Cardiac fibroblast (primary cell): ENCODE measurements around the gene MRPL20.
"Not testable (repeated sequence)": the region's sequence is repeated elsewhere in the genome, so short reads cannot be mapped to it uniquely, and the experiment has no call there.

ENCODE experiments used
- DNase-seq, 2 donors: peaks; one replicate each; pipeline versions ENCODE4 v3.0.0 to v3.0.0-alpha.2; 2010; ENCODE audit warnings: low read depth in 2 of 2
- H3K4me3 ChIP-seq, 2 donors: replicated peaks in 1 of 2; 1 replicate in 1 of 2; 2 replicates in 1 of 2; pipeline ENCODE4 v1.5.1; 2011; ENCODE audit warnings: low read depth in 2 of 2, low read length in 2 of 2, mild to moderate bottlenecking in 2 of 2, moderate library complexity in 1 of 2
- TF ChIP-seq, protein P1 (sequence below): IDR thresholded peaks from one replicate; pipeline ENCODE4 v1.5.1; 2011; ENCODE audit warnings: low read depth, mild to moderate bottlenecking, low read length, inconsistent platforms

The MRPL20 gene

DNA sequence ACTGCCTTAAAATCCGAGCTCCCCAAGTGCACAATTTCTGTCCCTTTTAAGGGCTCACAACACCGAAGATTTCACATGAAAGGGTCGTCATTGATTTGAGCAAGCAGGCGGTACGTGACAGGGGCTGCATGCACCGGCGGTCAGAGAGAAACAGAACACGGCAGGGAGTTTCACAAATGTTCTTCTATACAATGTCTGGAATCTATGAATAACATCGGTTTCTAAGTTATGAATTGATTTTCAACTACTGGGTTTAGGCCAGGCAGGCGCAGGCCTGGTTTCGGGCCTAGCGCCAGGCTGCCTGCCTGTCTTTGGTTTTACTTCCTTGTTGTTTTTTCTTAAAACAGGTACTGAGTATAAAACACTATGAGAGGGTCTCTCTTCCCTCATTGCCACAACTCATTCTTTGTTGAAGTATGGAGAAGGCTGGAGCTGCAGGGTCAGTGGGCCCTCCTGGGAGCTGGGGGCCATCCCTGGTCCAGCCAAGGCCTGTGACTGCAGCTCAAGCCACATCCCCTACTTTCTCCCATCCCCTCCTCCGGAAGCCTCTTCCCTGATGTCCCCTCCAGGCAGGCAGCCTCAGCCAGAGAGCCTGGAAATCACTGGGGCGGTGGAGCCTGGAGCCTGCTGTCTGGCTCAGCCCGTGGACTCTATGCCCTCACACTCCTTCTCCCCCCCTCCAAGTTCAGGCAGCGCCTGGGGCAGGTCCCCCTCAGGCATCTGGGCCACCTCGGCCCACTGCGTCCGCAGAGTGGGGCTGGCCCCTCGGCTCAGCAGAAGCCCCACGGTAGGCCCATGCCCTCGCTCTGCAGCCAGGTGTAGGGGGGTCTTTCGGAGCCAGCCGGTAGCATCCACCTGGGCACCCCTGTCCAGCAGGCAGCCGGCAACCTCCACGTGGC is 11.6 kb upstream of the MRPL20 start:
- no peak overlapping the region for H3K4me3 ChIP-seq
- TF ChIP-seq, protein P1, sequence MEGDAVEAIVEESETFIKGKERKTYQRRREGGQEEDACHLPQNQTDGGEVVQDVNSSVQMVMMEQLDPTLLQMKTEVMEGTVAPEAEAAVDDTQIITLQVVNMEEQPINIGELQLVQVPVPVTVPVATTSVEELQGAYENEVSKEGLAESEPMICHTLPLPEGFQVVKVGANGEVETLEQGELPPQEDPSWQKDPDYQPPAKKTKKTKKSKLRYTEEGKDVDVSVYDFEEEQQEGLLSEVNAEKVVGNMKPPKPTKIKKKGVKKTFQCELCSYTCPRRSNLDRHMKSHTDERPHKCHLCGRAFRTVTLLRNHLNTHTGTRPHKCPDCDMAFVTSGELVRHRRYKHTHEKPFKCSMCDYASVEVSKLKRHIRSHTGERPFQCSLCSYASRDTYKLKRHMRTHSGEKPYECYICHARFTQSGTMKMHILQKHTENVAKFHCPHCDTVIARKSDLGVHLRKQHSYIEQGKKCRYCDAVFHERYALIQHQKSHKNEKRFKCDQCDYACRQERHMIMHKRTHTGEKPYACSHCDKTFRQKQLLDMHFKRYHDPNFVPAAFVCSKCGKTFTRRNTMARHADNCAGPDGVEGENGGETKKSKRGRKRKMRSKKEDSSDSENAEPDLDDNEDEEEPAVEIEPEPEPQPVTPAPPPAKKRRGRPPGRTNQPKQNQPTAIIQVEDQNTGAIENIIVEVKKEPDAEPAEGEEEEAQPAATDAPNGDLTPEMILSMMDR: no peak

DNA sequence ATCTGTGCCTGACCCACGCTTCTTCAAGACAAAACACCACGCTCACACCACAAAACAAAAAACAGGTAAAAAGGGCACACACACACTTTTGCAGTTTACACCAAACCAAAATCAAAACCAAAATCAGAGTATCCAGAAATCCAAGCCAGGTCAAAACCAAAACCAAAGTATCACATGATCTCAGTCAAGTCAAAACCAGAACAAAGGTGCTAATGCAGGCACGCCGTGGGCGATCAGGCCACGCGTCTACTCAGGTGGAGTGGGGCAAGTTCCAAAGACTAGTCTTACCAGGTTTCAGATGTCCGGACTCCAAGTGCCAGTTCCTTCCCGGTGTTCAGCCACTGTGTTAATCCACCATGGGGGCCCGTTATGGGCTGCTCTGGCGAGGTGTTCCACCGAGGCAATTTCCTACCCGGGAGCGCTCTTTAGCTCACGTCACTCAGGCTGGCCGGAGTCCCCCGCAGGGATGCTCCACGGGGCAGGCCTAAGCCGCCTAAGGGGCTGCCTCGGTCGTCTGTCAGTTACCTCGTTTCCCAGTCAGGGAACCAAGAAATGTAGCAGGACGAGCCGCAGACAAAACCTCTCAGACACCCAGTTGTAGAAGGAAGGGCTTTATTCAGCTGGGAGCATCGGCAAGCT is 10.9 kb upstream of the MRPL20 start:
- H3K4me3 ChIP-seq: not testable (repeated sequence)

More for the DNA sequence above, 11.6 kb upstream of the MRPL20 start:
- no peak for DNase-seq

DNA sequence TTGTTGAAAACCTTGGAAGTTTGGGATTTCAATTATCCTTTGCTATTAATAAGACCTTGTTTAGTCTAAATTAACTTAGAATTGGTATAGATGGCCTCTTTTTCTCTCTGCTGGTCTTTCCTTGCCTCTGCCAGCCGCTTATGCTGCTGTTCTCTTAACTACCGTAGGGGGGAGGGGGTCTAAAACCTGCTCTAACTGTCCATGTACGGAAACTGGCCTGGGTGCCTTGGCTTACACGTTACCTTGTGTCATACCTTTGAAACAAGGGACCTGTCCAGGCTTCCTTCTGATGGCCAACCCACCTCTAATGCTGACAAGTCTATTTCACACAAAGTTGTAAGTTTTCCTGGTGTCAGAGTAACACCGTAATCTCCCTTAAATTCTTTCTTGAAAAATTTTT is 10.3 kb upstream of the MRPL20 start:
- H3K4me3 ChIP-seq, DNase-seq: not testable (repeated sequence)

More for the DNA sequence above, 10.9 kb upstream of the MRPL20 start:
- DNase-seq: not testable (repeated sequence)

DNA sequence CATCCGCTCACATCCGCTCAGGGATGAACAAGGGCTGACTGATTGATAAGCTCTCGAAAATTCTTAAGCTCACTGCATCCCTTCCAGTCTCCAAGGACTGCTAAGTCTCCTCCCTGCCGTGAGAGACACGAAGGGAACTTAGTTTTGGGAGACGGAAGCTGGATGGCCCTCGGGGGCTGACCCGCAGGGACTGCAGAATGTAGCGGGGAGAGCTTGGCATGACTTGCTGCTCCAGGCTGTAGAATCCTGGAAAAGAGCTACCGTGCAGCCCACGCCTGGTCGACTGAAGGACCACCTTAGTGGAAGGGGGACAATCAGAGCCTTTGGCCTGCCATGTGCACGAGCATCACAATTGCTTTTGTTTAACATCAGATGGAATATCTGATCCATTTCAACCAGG is 8.7 kb upstream of the MRPL20 start:
- no peak overlapping the region for H3K4me3 ChIP-seq
- no peak for DNase-seq
- TF ChIP-seq, protein P1: no peak

DNA sequence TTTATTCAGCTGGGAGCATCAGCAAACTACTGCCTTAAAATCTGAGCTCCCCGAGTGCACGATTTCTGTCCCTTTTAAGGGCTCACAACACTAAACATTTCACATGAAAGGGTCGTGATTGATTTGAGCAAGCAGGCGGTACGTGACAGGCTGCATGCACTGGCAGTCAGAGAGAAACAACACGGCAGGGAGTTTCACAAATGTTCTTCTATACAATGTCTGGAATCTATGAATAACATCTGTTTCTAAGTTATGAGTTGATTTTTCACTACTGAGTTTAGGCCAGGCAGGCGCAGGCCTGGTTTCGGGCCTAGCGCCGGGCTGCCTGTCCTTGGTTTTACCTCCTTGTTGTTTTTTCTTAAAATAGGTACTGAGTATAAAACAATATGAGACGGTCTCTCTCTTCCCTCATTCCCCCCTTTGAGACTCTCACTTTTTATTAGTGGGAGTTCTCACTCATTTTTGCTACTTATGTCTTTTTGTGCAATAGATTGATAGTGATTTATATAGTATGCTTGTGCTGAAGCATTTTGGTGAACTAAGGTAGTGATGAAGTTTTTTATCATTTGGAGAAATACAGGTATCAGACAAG is 5.3 kb upstream of the MRPL20 start:
- H3K4me3 ChIP-seq, DNase-seq: not testable (repeated sequence)

DNA sequence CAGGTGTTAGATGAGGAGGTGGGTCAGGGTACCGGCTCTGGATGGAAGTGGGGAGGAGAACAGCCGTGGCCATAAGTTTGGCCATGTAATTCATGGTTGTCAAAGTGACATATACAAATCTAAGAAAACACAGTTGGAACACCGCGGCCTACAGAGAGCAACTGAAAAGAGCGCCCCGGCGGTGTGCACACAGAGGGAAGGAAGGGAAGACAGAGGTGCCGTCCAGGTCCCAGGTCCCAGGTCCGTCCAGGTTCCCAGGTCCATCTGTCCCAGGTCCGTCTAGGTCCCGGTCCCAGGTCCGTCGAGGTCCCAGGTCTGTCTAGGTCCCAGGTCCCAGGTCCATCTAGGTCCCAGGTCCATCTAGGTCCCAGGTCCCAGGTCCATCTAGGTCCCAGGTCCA is 4.5 kb upstream of the MRPL20 start:
- no peak overlapping the region for H3K4me3 ChIP-seq
- TF ChIP-seq, protein P1: no peak
- no peak for DNase-seq

DNA sequence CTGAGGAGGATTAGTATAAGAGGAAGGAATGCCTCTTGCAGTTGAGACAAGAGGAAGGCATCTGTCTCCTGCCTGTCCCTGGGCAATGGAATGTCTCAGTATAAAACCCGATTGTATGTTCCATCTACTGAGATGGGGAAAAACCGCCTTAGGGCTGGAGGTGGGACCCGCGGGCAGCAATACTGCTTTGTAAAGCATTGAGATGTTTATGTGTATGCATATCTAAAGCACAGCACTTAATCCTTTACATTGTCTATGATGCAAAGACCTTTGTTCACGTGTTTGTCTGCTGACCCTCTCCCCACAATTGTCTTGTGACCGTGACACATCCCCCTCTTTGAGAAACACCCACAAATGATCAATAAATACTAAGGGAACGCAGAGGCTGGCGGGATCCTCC is 3.1 kb upstream of the MRPL20 start:
- not testable (repeated sequence) for DNase-seq, H3K4me3 ChIP-seq

DNA sequence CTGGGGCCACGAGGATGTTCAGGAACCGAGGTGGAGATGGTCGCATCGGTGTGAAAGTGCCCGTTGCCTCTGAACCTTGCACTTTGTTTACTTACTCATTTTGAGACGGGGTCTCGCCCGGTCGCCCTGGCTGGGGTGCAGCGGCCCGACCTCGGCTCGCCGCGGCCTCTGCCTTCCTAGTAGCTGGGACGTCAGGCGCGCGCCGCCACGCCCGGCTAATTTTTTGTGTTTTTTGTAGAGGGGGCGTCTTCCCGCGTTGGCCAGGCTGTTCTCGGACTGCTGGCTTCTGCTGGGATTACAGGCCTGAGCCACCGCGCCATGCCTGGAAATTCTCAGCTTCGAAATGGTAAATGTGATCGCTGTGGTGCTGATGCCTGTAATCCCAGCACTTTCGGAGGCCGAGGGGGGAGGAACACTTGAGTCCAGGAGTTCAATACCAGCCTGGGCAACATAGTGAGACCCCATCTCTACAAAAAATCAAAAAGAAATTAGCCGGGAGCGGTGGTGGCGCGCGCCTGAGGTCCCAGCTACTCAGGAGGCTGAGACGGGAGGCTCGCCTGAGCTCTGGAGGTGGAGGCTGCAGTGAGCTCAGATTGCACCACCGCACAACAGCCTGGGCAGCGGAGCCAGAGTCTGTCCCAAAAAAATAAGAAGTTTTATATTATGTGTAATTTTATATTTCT is 684 bp upstream of the MRPL20 start:
- peak overlapping the region; percentile 77 to 85 for H3K4me3 ChIP-seq
- peak; percentile 48 to 53 for DNase-seq
- TF ChIP-seq, protein P1: peak; percentile 18
